ENCODE measurements around the gene CDH23.

CDH23 gene

GRCh38 chr10:71633920-71634319 is 237.2 kb downstream of the CDH23 start:
- no peak overlapping the region for H3K4me3 ChIP-seq (ENCODE audit: low read depth, low read length)
- TF ChIP-seq, protein P1, sequence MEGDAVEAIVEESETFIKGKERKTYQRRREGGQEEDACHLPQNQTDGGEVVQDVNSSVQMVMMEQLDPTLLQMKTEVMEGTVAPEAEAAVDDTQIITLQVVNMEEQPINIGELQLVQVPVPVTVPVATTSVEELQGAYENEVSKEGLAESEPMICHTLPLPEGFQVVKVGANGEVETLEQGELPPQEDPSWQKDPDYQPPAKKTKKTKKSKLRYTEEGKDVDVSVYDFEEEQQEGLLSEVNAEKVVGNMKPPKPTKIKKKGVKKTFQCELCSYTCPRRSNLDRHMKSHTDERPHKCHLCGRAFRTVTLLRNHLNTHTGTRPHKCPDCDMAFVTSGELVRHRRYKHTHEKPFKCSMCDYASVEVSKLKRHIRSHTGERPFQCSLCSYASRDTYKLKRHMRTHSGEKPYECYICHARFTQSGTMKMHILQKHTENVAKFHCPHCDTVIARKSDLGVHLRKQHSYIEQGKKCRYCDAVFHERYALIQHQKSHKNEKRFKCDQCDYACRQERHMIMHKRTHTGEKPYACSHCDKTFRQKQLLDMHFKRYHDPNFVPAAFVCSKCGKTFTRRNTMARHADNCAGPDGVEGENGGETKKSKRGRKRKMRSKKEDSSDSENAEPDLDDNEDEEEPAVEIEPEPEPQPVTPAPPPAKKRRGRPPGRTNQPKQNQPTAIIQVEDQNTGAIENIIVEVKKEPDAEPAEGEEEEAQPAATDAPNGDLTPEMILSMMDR (IDR thresholded peaks at IDR 0.05; ENCODE audit: control insufficient read depth, extremely low read depth, insufficient read depth) = no peak
- DNase-seq (ENCODE audit: low read depth) = no peak

- DNase-seq (ENCODE audit: low read depth) = no peak
- H3K4me3 ChIP-seq (ENCODE audit: low read depth, low read length) = no peak overlapping the region
- TF ChIP-seq, protein P1 (IDR thresholded peaks at IDR 0.05; ENCODE audit: control insufficient read depth, extremely low read depth, insufficient read depth) = no peak
Measured at GRCh38 chr10:71634531-71635164, 237.9 kb downstream of the CDH23 start.

GRCh38 chr10:71635251-71635866 is 238.6 kb downstream of the CDH23 start:
- TF ChIP-seq, protein P1 (IDR thresholded peaks at IDR 0.05; ENCODE audit: control insufficient read depth, extremely low read depth, insufficient read depth) = no peak
- DNase-seq (ENCODE audit: low read depth) = no peak

DNA sequence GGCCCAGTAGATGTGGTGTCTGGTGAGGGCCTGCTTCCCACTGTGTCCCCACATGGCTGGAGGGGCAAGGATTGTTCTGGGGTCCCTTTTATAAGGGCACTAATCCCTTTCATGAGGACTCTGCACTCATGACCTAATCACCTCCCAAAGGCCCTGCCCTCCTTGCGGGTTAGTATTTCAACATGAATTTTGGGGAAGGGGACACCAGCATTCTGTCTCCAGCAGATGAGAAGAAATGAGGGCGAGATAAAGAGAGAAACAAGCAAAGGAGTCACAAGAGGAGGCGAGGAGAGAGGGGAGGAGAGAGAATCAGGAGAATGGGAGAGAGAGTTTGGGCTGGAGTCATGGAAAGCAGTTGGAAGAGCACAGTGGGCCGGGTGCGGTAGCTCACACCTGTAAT is 239.1 kb downstream of the CDH23 start:
- no peak overlapping the region for H3K4me3 ChIP-seq (ENCODE audit: low read depth, low read length)
- no peak for DNase-seq (ENCODE audit: low read depth)
- TF ChIP-seq, protein P1 (IDR thresholded peaks at IDR 0.05; ENCODE audit: control insufficient read depth, extremely low read depth, insufficient read depth) = no peak

More at GRCh38 chr10:71635251-71635866, 238.6 kb downstream of the CDH23 start:
- no peak overlapping the region for H3K4me3 ChIP-seq (ENCODE audit: low read depth, low read length)

DNA sequence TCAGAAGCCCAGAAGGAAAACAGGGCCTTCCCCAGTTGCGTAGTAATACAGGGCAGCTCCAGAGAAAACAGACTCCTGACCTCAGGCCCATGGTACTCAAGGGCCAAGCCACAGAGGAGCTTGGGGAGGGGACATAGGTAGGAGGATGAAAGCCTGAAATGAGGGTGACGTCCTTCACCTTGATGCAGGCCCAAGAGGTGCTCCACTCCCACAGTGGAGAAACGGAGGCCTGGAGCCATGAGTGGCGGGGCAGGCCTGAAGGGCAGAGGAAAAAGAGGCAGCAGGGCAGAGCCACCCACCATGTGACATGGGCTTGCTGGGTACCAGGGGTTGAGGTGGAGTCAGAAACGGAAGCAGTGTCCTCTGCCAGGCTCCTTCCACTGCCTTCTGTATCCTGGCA is 239.9 kb downstream of the CDH23 start:
- no peak overlapping the region for H3K4me3 ChIP-seq (ENCODE audit: low read depth, low read length)
- TF ChIP-seq, protein P1 (IDR thresholded peaks at IDR 0.05; ENCODE audit: control insufficient read depth, extremely low read depth, insufficient read depth) = no peak
- no peak for DNase-seq (ENCODE audit: low read depth)

- H3K4me3 ChIP-seq (ENCODE audit: low read depth, low read length) = no peak overlapping the region
- TF ChIP-seq, protein P1 (IDR thresholded peaks at IDR 0.05; ENCODE audit: control insufficient read depth, extremely low read depth, insufficient read depth) = no peak
- no peak for DNase-seq (ENCODE audit: low read depth)
Measured at GRCh38 chr10:71637305-71637704, 240.6 kb downstream of the CDH23 start.
